PC-3 (cell line): ENCODE measurements around the gene STX8. TPM values are rescaled to one million over a fixed set of nuclear protein-coding genes. Genes with fewer than 3 reads are reported as not detected.

Experiments used
- ATAC-seq: fragments of 200-7000 bp; cut with Tn5 transposase; 2 replicates; pipeline ENCODE4 v1.9.1; 2020; ENCODE audit warnings: mild to moderate bottlenecking, moderate library complexity
- BruUV-seq: library from RNA; stranded (reverse); fragments of 400-500 nt; replicated peaks from 2 replicates; lab custom pipeline; 2021; lab: Mats Ljungman, UMichigan
- CTCF ChIA-PET: fragments of 300-600 bp; sonication (Branson Sonifier 250); formaldehyde crosslinking; loops from one replicate; lab custom pipeline; 2022; ENCODE audit warnings: antibody characterized with exemption; lab: Charles Lee
- POLR2A ChIA-PET: fragments of 300-600 bp; sonication (Branson Sonifier 250); formaldehyde crosslinking; loops from one replicate; lab custom pipeline; 2022; ENCODE audit warnings: antibody characterized with exemption; ENCODE audit not compliant: unreplicated experiment; lab: Charles Lee
- DNase-seq: peaks from one replicate; pipeline ENCODE4 v3.0.0-alpha.2; 2015
- H2AFZ ChIP-seq: fragments of 300-600 bp; sonication (generic); 2 replicates; pipeline ENCODE4 v1.6.0; 2016; ENCODE audit warnings: antibody characterized with exemption, low read length
- H3F3A ChIP-seq: fragments of 300-600 bp; sonication (generic); one replicate; pipeline ENCODE4 v1.6.0; 2017; ENCODE audit warnings: antibody characterized with exemption, low read length, control low read depth, mild to moderate bottlenecking; ENCODE audit not compliant: unreplicated experiment
- H3K27ac ChIP-seq: fragments of 300-600 bp; sonication (generic); 2 replicates; pipeline ENCODE4 v1.5.1; 2016; ENCODE audit warnings: mild to moderate bottlenecking, low read length
- H3K27me3 ChIP-seq: fragments of 300-600 bp; sonication (generic); 2 replicates; pipeline ENCODE4 v1.6.1; 2016; ENCODE audit warnings: low read length, mixed read lengths
- H3K36me3 ChIP-seq: fragments of 300-600 bp; sonication (generic); 2 replicates; pipeline ENCODE4 v1.6.1; 2016; ENCODE audit warnings: low read depth, mixed run types, low read length, mixed read lengths
- H3K4me1 ChIP-seq: fragments of 300-600 bp; sonication (generic); 2 replicates; pipeline ENCODE4 v1.5.1; 2016; ENCODE audit warnings: low read length; ENCODE audit not compliant: insufficient read depth
- H3K4me2 ChIP-seq: fragments of 300-600 bp; sonication (generic); 2 replicates; pipeline ENCODE4 v1.6.0; 2016; ENCODE audit warnings: low read length
- H3K4me3 ChIP-seq: fragments of 300-600 bp; sonication (generic); 2 replicates; pipeline ENCODE4 v1.5.1; 2016; ENCODE audit warnings: mild to moderate bottlenecking, low read length, mixed read lengths
- H3K79me2 ChIP-seq: fragments of 300-600 bp; sonication (generic); 2 replicates; pipeline ENCODE4 v1.6.1; 2017; ENCODE audit warnings: low read length, mixed read lengths
- H3K9ac ChIP-seq: fragments of 300-600 bp; sonication (generic); 2 replicates; pipeline ENCODE4 v1.6.0; 2016; ENCODE audit warnings: mild to moderate bottlenecking, low read length
- H3K9me2 ChIP-seq: fragments of 300-600 bp; sonication (generic); replicated peaks from 2 replicates; pipeline ENCODE4 v1.6.1; 2016; ENCODE audit warnings: mixed run types, low read length, mixed read lengths
- H3K9me3 ChIP-seq: fragments of 300-600 bp; sonication (generic); 2 replicates; pipeline ENCODE4 v1.6.1; 2016; ENCODE audit warnings: low read length, mixed read lengths
- H4K20me1 ChIP-seq: fragments of 300-600 bp; sonication (generic); 2 replicates; pipeline ENCODE4 v1.6.1; 2016; ENCODE audit warnings: low read length, mixed read lengths
- CTCF ChIP-seq: fragments of 300-600 bp; sonication (generic); conservative IDR thresholded peaks from 2 replicates; pipeline ENCODE4 v1.5.1; 2017; ENCODE audit warnings: antibody characterized with exemption, low read depth, mild to moderate bottlenecking, low read length
- EZH2 ChIP-seq: fragments of 300-600 bp; sonication (generic); IDR thresholded peaks from one replicate; pipeline ENCODE4 v1.6.1; 2017; ENCODE audit warnings: antibody characterized with exemption, mild to moderate bottlenecking, low read length; ENCODE audit not compliant: unreplicated experiment
- EZH2phosphoT487 ChIP-seq: fragments of 300-600 bp; sonication (generic); IDR thresholded peaks from 2 replicates; pipeline ENCODE4 v1.6.1; 2018; ENCODE audit warnings: mild to moderate bottlenecking, antibody characterized with exemption, low read length, borderline replicate concordance
- intact Hi-C: fragments of 100-400 bp; cut with micrococcal nuclease; formaldehyde crosslinking; loops from 2 replicates; pipeline ENCODE4 v1.9.0; 2023
- total RNA-seq: library from RNA; depleted of rRNA; stranded (reverse); fragments of >200 nt; gene quantifications from 2 replicates; pipeline ENCODE4 v1.2.3, GENCODE V29; 2014

The STX8 gene
- total RNA-seq, 1 experiment from 2014 or later, result 57.4 TPM

GRCh38 chr17:9549215-9549614 lies 26.4 kb downstream of the STX8 start:
- Histone ChIP-seq H3K9me3 (no peaks in the 10 kb centered on the region), H3F3A (no peaks in the 10 kb centered on the region), H3K79me2 (no peaks in the 10 kb centered on the region), H3K27ac (no peak overlapping the region), H3K4me1 (no peaks in the 10 kb centered on the region), H3K27me3 (no peaks in the 10 kb centered on the region), H3K9me2 (no peaks in the 10 kb centered on the region), H2AFZ (no peak overlapping the region), H3K4me2 (no peak overlapping the region), H4K20me1 (no peaks in the 10 kb centered on the region), H3K9ac (no peak overlapping the region), H3K36me3 (no peaks in the 10 kb centered on the region), H3K4me3 (no peak overlapping the region)
- ChIA-PET CTCF (no interaction called here), POLR2A (no interaction called here)
- ATAC-seq (no peak), DNase-seq (no peak)
- TF ChIP-seq EZH2, result no peak
- TF ChIP-seq EZH2phosphoT487, result no peak
- no peak for TF ChIP-seq CTCF
- no TSS peak for BruUV-seq
- intact Hi-C loops, result no loop called here

- CTCF ChIA-PET, result no interaction called here
- Histone ChIP-seq H3K9me3 (no peaks in the 10 kb centered on the region), H3K27me3 (no peaks in the 10 kb centered on the region), H3K79me2 (no peaks in the 10 kb centered on the region), H3K9me2 (no peaks in the 10 kb centered on the region), H3K36me3 (no peaks in the 10 kb centered on the region), H3K27ac (no peak overlapping the region), H4K20me1 (no peaks in the 10 kb centered on the region), H3K9ac (no peak overlapping the region), H3K4me2 (no peak overlapping the region), H3K4me1 (no peaks in the 10 kb centered on the region), H2AFZ (no peak overlapping the region), H3F3A (no peaks in the 10 kb centered on the region), H3K4me3 (no peak overlapping the region)
- POLR2A ChIA-PET, result no interaction called here
- BruUV-seq, result no TSS peak
- intact Hi-C loops, result no loop called here
- TF ChIP-seq EZH2 (no peak), CTCF (no peak), EZH2phosphoT487 (no peak)
- DNase-seq (no peak), ATAC-seq (no peak)
Observed at GRCh38 chr17:9544221-9544620, 31.4 kb downstream of the STX8 start.

GRCh38 chr17:9541718-9542117 lies 33.9 kb downstream of the STX8 start:
- DNase-seq, result no peak
- intact Hi-C loops, result no loop called here
- Histone ChIP-seq H3K27me3 (no peaks in the 10 kb centered on the region), H3K36me3 (no peaks in the 10 kb centered on the region), H3K9me2 (no peaks in the 10 kb centered on the region), H3F3A (no peaks in the 10 kb centered on the region), H3K79me2 (no peaks in the 10 kb centered on the region), H3K9me3 (no peaks in the 10 kb centered on the region), H3K4me3 (no peak overlapping the region), H4K20me1 (no peaks in the 10 kb centered on the region), H3K4me1 (no peaks in the 10 kb centered on the region), H3K27ac (no peak overlapping the region), H2AFZ (no peak overlapping the region), H3K9ac (no peak overlapping the region), H3K4me2 (no peak overlapping the region)
- no peak for ATAC-seq
- POLR2A ChIA-PET, result no interaction called here
- no TSS peak for BruUV-seq
- CTCF ChIA-PET, result no interaction called here
- TF ChIP-seq CTCF, result no peak
- no peak for TF ChIP-seq EZH2
- no peak for TF ChIP-seq EZH2phosphoT487
